SH-SY5Y (cell line): Measurements from ENCODE around the gene UBE2E3.

Experiments used
- GATA2 ChIP-seq: IDR thresholded peaks from 2 replicates; pipeline ENCODE4 v1.6.1; 2011; ENCODE audit warnings: mild to moderate bottlenecking, low read depth, low read length
- GATA3 ChIP-seq: IDR thresholded peaks from 2 replicates; pipeline ENCODE4 v1.6.1; 2011; ENCODE audit warnings: low read depth, mild to moderate bottlenecking, low read length, moderate library complexity

GRCh38 chr2:181107628-181107945 lies 127.2 kb downstream of the UBE2E3 start:
- TF ChIP-seq GATA2, result no peak
- no peak for TF ChIP-seq GATA3
